Neural progenitor cell (in vitro differentiated cells): Measurements from ENCODE around the gene SNRPB2. TPM values are rescaled to one million over a fixed set of nuclear protein-coding genes. Genes with fewer than 3 reads are reported as not detected.

ENCODE experiments used
- DNase-seq: peaks from one replicate; pipeline ENCODE4 v3.0.0-alpha.2; 2016; ENCODE audit warnings: low spot score
- H2AFZ ChIP-seq: fragments of 200-600 bp; sonication (generic); replicated peaks from 2 replicates; pipeline ENCODE4 v1.6.1; 2016; ENCODE audit warnings: antibody characterized with exemption
- H3F3A ChIP-seq: fragments of 200-600 bp; sonication (generic); 2 replicates; pipeline ENCODE4 v1.6.1; 2016; ENCODE audit warnings: antibody characterized with exemption, low read depth
- H3K27ac ChIP-seq: fragments of 200-600 bp; sonication (generic); 2 replicates; pipeline ENCODE4 v1.5.1; 2016; ENCODE audit warnings: mild to moderate bottlenecking
- H3K27me3 ChIP-seq: fragments of 200-600 bp; sonication (generic); 2 replicates; pipeline ENCODE4 v1.6.1; 2016; ENCODE audit warnings: mild to moderate bottlenecking, moderate library complexity
- H3K36me3 ChIP-seq: fragments of 200-600 bp; sonication (generic); 2 replicates; pipeline ENCODE4 v1.5.1; 2016
- H3K4me1 ChIP-seq: fragments of 200-600 bp; sonication (generic); 2 replicates; pipeline ENCODE4 v1.6.1; 2016; ENCODE audit warnings: mixed run types
- H3K4me2 ChIP-seq: fragments of 200-600 bp; sonication (generic); 2 replicates; pipeline ENCODE4 v1.6.1; 2016
- H3K4me3 ChIP-seq: fragments of 200-600 bp; sonication (generic); 2 replicates; pipeline ENCODE4 v1.5.1; 2016
- H3K79me2 ChIP-seq: fragments of 200-600 bp; sonication (generic); 2 replicates; pipeline ENCODE4 v1.6.1; 2016; ENCODE audit warnings: low read depth
- H3K9ac ChIP-seq: fragments of 200-600 bp; sonication (generic); 2 replicates; pipeline ENCODE4 v1.6.1; 2016
- H3K9me3 ChIP-seq: fragments of 200-600 bp; sonication (generic); 2 replicates; pipeline ENCODE4 v1.5.1; 2016; ENCODE audit warnings: low read depth
- H4K20me1 ChIP-seq: fragments of 200-600 bp; sonication (generic); 2 replicates; pipeline ENCODE4 v1.6.1; 2016; ENCODE audit warnings: low read depth
- H3K27ac Mint-ChIP-seq: 3 replicates; pipeline ENCODE4 v1.8.0; 2021; ENCODE audit warnings: mixed read lengths
- H3K27me3 Mint-ChIP-seq: 2 replicates; pipeline ENCODE4 v1.8.0; 2022; ENCODE audit warnings: low read depth, mild to moderate bottlenecking, inconsistent platforms, moderate library complexity, mixed read lengths; ENCODE audit not compliant: insufficient read depth
- H3K36me3 Mint-ChIP-seq: 3 replicates; pipeline ENCODE4 v1.8.0; 2021; ENCODE audit warnings: mixed read lengths
- H3K4me1 Mint-ChIP-seq: 3 replicates; pipeline ENCODE4 v1.8.0; 2021; ENCODE audit warnings: mixed read lengths
- H3K4me3 Mint-ChIP-seq: 3 replicates; pipeline ENCODE4 v1.8.0; 2021; ENCODE audit warnings: mild to moderate bottlenecking, moderate library complexity, mixed read lengths
- H3K9me3 Mint-ChIP-seq: 3 replicates; pipeline ENCODE4 v1.8.0; 2020; ENCODE audit warnings: mixed read lengths
- CTCF ChIP-seq: fragments of 200-600 bp; sonication (generic); IDR thresholded peaks from 2 replicates; pipeline ENCODE4 v1.5.1; 2017; ENCODE audit warnings: antibody characterized with exemption, mild to moderate bottlenecking
- EZH2 ChIP-seq: fragments of 200-600 bp; sonication (generic); IDR thresholded peaks from 2 replicates; pipeline ENCODE4 v1.6.1; 2017; ENCODE audit warnings: antibody characterized with exemption, mild to moderate bottlenecking, moderate library complexity
- EZH2phosphoT487 ChIP-seq: fragments of 200-600 bp; sonication (generic); IDR thresholded peaks from 2 replicates; pipeline ENCODE4 v1.6.1; 2017; ENCODE audit warnings: antibody characterized with exemption
- total RNA-seq: library from RNA; depleted of rRNA; stranded (reverse); fragments of >200 nt; gene quantifications from 2 replicates; pipeline ENCODE4 v1.2.3, GENCODE V29; 2015; ENCODE audit warnings: low replicate concordance

The SNRPB2 gene
- total RNA-seq, 1 donor from 2014 or later, result 104 TPM

GRCh38 chr20:16708602-16709001 is 21.2 kb upstream of the SNRPB2 start:
- Histone ChIP-seq H4K20me1 (no peaks in the 10 kb centered on the region), H3K9me3 (no peaks in the 10 kb centered on the region), H3K36me3 (no peaks in the 10 kb centered on the region), H3K27ac (no peak overlapping the region), H3K9ac (no peak overlapping the region), H3F3A (no peaks in the 10 kb centered on the region), H3K4me1 (no peaks in the 10 kb centered on the region), H3K4me3 (no peak overlapping the region), H3K4me2 (no peak overlapping the region), H2AFZ (no peak overlapping the region), H3K79me2 (no peaks in the 10 kb centered on the region), H3K27me3 (no peaks in the 10 kb centered on the region)
- Mint-ChIP-seq H3K4me3 (no peak overlapping the region), H3K4me1 (peaks cover 3% of the 10 kb centered on the region), H3K27me3 (peaks cover under 1% of the 10 kb centered on the region), H3K9me3 (peaks cover 20% of the 10 kb centered on the region), H3K27ac (no peak overlapping the region), H3K36me3 (no peaks in the 10 kb centered on the region)
- TF ChIP-seq EZH2phosphoT487 (no peak), CTCF (no peak), EZH2 (no peak)
- DNase-seq, result no peak

- no peak overlapping the region for H3K27ac Mint-ChIP-seq
- H3K4me1 ChIP-seq, result no peaks in the 10 kb centered on the region
- no peaks in the 10 kb centered on the region for H3K27me3 ChIP-seq
- no peak for DNase-seq
- no peak for TF ChIP-seq EZH2
- no peak for TF ChIP-seq EZH2phosphoT487
- no peak for TF ChIP-seq CTCF
- H3K9me3 ChIP-seq, result no peaks in the 10 kb centered on the region
- H3K4me1 Mint-ChIP-seq, result peaks cover 3% of the 10 kb centered on the region
- no peaks in the 10 kb centered on the region for H3K79me2 ChIP-seq
- no peaks in the 10 kb centered on the region for H3F3A ChIP-seq
- H3K4me3 Mint-ChIP-seq, result no peak overlapping the region
- H3K27me3 Mint-ChIP-seq, result no peaks in the 10 kb centered on the region
- no peaks in the 10 kb centered on the region for H3K36me3 Mint-ChIP-seq
- no peak overlapping the region for H3K4me3 ChIP-seq
- no peak overlapping the region for H3K27ac ChIP-seq
- H3K36me3 ChIP-seq, result no peaks in the 10 kb centered on the region
- no peak overlapping the region for H2AFZ ChIP-seq
- H4K20me1 ChIP-seq, result no peaks in the 10 kb centered on the region
- H3K9me3 Mint-ChIP-seq, result peaks cover 20% of the 10 kb centered on the region
- H3K9ac ChIP-seq, result no peak overlapping the region
- H3K4me2 ChIP-seq, result no peak overlapping the region
Measured at GRCh38 chr20:16709017-16709416, 20.8 kb upstream of the SNRPB2 start.

GRCh38 chr20:16710781-16711180 is 19.0 kb upstream of the SNRPB2 start:
- Histone ChIP-seq H2AFZ (no peak overlapping the region), H3K27me3 (no peaks in the 10 kb centered on the region), H3K4me2 (no peak overlapping the region), H3K9me3 (no peaks in the 10 kb centered on the region), H4K20me1 (no peaks in the 10 kb centered on the region), H3F3A (no peaks in the 10 kb centered on the region), H3K27ac (no peak overlapping the region), H3K9ac (no peak overlapping the region), H3K36me3 (no peaks in the 10 kb centered on the region), H3K79me2 (no peaks in the 10 kb centered on the region), H3K4me3 (no peak overlapping the region), H3K4me1 (no peaks in the 10 kb centered on the region)
- H3K27ac Mint-ChIP-seq, result no peak overlapping the region
- H3K9me3 Mint-ChIP-seq, result peaks cover 11% of the 10 kb centered on the region
- H3K36me3 Mint-ChIP-seq, result no peaks in the 10 kb centered on the region
- TF ChIP-seq EZH2, result no peak
- no peak for TF ChIP-seq CTCF
- no peak for TF ChIP-seq EZH2phosphoT487
- H3K27me3 Mint-ChIP-seq, result no peaks in the 10 kb centered on the region
- H3K4me1 Mint-ChIP-seq, result peaks cover 16% of the 10 kb centered on the region
- no peak for DNase-seq
- no peak overlapping the region for H3K4me3 Mint-ChIP-seq
